T-cell (primary cell): ENCODE results near the gene RAB11FIP4. TPM values are rescaled to one million over a fixed set of nuclear protein-coding genes. Genes with fewer than 3 reads are reported as not detected.
A peak's percentile ranks its signal among the peaks of the same experiment; 100 is the strongest.

Experiments
- ATAC-seq, 4 experiments: fragments of 200-7000 bp in 3 of 4; fragments of 150-1000 bp in 1 of 4; cut with Tn5 transposase; replicated peaks in 1 of 4; 1 replicate in 3 of 4; 2 replicates in 1 of 4; pipeline ENCODE4 v1.10.0; 2021; ENCODE audit warnings: moderate library complexity in 3 of 4, mild to moderate bottlenecking in 2 of 4, moderate number of reproducible peaks in 1 of 4
- CTCF ChIA-PET, 2 donors: fragments of 300-600 bp; sonication (Branson Sonifier 250); formaldehyde crosslinking; loops; one replicate each; lab custom pipeline; 2022; ENCODE audit warnings: antibody characterized with exemption in 2 of 2; lab: Charles Lee
- POLR2A ChIA-PET, 2 donors: fragments of 300-600 bp; sonication (Branson Sonifier 250); formaldehyde crosslinking; loops; one replicate each; lab custom pipeline; 2022; ENCODE audit warnings: antibody characterized with exemption in 2 of 2; lab: Charles Lee
- DNase-seq, 35 experiments: peaks; one replicate each; pipeline versions ENCODE4 v3.0.0 to v3.0.0-alpha.2; 2013 to 2023
- H3K27ac ChIP-seq: one replicate; pipeline ENCODE4 v1.5.1; 2013; ENCODE audit warnings: low read length
- H3K27me3 ChIP-seq, 2 experiments: replicated peaks in 1 of 2; 1 replicate in 1 of 2; 2 replicates in 1 of 2; pipeline versions ENCODE4 v1.6.1 to v1.7.0; 2013; ENCODE audit warnings: low read length in 1 of 2, mixed read lengths in 1 of 2; ENCODE audit not compliant: control insufficient read depth in 2 of 2, insufficient read depth in 2 of 2; ENCODE audit errors: extremely low read depth in 1 of 2
- H3K36me3 ChIP-seq, 2 donors: 1 replicate in 1 of 2; 2 replicates in 1 of 2; pipeline versions ENCODE4 v1.6.1 to v1.7.0; 2013; ENCODE audit warnings: low read length in 1 of 2; ENCODE audit not compliant: control insufficient read depth in 2 of 2, insufficient read depth in 1 of 2; ENCODE audit errors: extremely low read depth in 1 of 2
- H3K4me1 ChIP-seq, 2 experiments: 1 replicate in 1 of 2; 2 replicates in 1 of 2; pipeline versions ENCODE4 v1.6.1 to v1.7.0; 2013; ENCODE audit warnings: low read length in 2 of 2, mixed read lengths in 1 of 2; ENCODE audit not compliant: insufficient read depth in 2 of 2, control insufficient read depth in 1 of 2; ENCODE audit errors: extremely low read depth in 1 of 2
- H3K4me3 ChIP-seq, 2 donors: 1 replicate in 1 of 2; 2 replicates in 1 of 2; pipeline versions ENCODE4 v1.5.1 to v1.7.0; 2013; ENCODE audit warnings: mild to moderate bottlenecking in 2 of 2, low read length in 1 of 2, moderate library complexity in 1 of 2; ENCODE audit not compliant: control insufficient read depth in 1 of 2; ENCODE audit errors: extremely low read depth in 1 of 2
- H3K9me3 ChIP-seq: 2 replicates; pipeline ENCODE4 v1.7.0; 2013
- H3K27ac Mint-ChIP-seq, 2 donors: one replicate each; pipeline ENCODE4 v1.8.0; 2020 to 2021; ENCODE audit warnings: mild to moderate bottlenecking in 2 of 2, mixed read lengths in 2 of 2
- H3K27me3 Mint-ChIP-seq, 2 donors: one replicate each; pipeline ENCODE4 v1.8.0; 2021 to 2022; ENCODE audit warnings: mixed read lengths in 2 of 2
- H3K36me3 Mint-ChIP-seq: one replicate; pipeline ENCODE4 v1.8.0; 2021; ENCODE audit warnings: mixed read lengths
- H3K4me1 Mint-ChIP-seq, 3 donors: one replicate each; pipeline ENCODE4 v1.8.0; 2020 to 2022; ENCODE audit warnings: mixed read lengths in 3 of 3, mild to moderate bottlenecking in 1 of 3
- H3K4me3 Mint-ChIP-seq, 3 donors: one replicate each; pipeline ENCODE4 v1.8.0; 2020 to 2022; ENCODE audit warnings: mild to moderate bottlenecking in 3 of 3, mixed read lengths in 3 of 3, moderate library complexity in 3 of 3
- H3K9me3 Mint-ChIP-seq, 3 donors: one replicate each; pipeline ENCODE4 v1.8.0; 2020 to 2022; ENCODE audit warnings: mixed read lengths in 3 of 3
- WGBS: methylation state at CpG from one replicate; pipeline ENCODE4 v1.1.5; 2013; ENCODE audit warnings: missing lambda C conversion rate; ENCODE audit not compliant: insufficient coverage; 5-methylcytosine and 5-hydroxymethylcytosine counted together
- total RNA-seq, 35 experiments: library from RNA in 6 of 35; stranded (reverse) in 6 of 35; fragments of 120-200 nt in 1 of 35; gene quantifications; one replicate each; pipeline versions ENCODE4 v1.2.1 to v1.2.4 and lab custom pipeline; 2013 to 2026

The RAB11FIP4 gene
- total RNA-seq, 5 donors from 2014 or later (not counting 1 experiment from before 2014, with no cell fraction given) = 45.6 to 72.6 (median 50.1) TPM

DNA sequence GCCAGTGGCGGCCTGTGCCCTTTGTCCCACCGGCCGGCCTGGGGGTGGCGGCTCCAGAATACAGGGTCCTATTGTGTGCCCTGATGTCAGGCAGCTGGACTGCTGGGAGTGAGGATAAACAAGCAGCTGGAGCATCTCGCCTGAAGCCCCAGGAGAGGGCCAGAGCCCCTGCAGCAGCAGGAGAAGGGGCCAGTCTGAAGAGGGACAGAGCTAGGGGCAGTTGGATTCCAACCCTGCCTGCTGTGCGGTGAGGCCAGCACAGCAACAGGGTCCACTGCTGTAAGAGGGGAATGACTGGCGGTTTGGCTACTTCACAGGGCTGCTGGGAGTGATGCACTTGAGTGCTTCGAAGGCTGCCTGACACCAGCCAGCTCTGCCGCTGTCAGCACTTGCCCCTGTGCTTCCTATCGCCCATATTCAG is 25.0 kb downstream of the RAB11FIP4 start:
- Mint-ChIP-seq H3K36me3 (no peaks in the 10 kb centered on the region), H3K27ac (no peak overlapping the region), H3K27me3 (no peaks in the 10 kb centered on the region), H3K4me3 (no peak overlapping the region), H3K4me1 (no peaks in the 10 kb centered on the region), H3K9me3 (no peaks in the 10 kb centered on the region)
- Histone ChIP-seq H3K36me3 (no peaks in the 10 kb centered on the region), H3K4me3 (no peak overlapping the region), H3K27ac (no peak overlapping the region), H3K9me3 (no peaks in the 10 kb centered on the region), H3K4me1 (no peaks in the 10 kb centered on the region), H3K27me3 (peaks cover 0 to 21% of the 10 kb centered on the region in 2 experiments)
- DNase-seq = no peak
- no peak for ATAC-seq
- POLR2A ChIA-PET = no interaction called here
- 85% methylated on average over 9 of the region's 10 CpGs for WGBS
- CTCF ChIA-PET = no interaction called here

DNA sequence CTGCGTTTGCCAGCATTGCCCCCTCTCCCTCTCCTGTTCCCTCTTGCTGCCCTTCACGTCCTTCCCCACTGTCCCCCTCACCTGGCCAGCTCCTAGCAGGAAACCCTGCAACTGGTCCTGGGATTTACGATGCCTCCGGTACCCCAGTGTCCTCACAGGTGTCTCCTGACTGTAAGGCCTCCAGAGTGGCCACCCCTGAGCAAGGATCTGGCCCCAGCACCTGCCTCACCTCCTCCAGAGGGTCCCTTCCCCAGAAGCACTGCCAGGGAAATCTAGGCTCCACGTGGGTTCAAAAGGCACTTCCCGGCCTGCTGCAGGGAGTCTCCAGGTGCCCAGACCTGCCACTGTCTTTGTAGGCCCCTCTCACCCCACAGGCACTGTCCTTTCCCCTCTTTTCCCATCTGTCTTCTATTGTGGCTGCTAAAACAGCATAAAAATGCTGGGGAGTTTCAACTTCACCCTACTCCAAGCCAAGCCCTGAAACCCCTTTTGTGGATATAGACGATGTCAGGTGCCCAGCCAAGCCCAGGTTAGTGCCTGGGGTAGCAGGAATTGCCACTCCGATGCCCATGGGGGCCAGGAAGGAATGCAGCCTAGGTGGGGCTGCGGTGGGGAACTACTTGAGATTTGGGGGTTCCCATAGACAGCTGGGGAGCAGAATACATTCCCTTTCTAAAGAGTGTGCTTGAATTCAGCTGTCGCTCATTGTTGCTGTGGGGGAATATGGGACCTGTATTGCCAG is 25.7 kb downstream of the RAB11FIP4 start:
- Mint-ChIP-seq H3K27ac (no peak overlapping the region), H3K36me3 (no peaks in the 10 kb centered on the region), H3K9me3 (peaks cover 0 to 2% (median under 1%) of the 10 kb centered on the region in 3 donors), H3K27me3 (peaks cover 0 to 2% of the 10 kb centered on the region in 2 donors), H3K4me1 (no peaks in the 10 kb centered on the region), H3K4me3 (no peak overlapping the region)
- no peak overlapping the region for H3K4me3 ChIP-seq
- no peaks in the 10 kb centered on the region for H3K9me3 ChIP-seq
- peaks cover 0 to 26% of the 10 kb centered on the region in 2 experiments for H3K27me3 ChIP-seq
- ChIA-PET POLR2A (no interaction called here), CTCF (interaction anchor here in 1 of 2 donors (0.6 kb wide), 1 partner anchor 13 kb away, joined by 5 read pairs; no protein-coding TSS in a partner anchor)
- WGBS = 76% methylated on average over 10 of the region's 10 CpGs
- no peak for DNase-seq
- no peaks in the 10 kb centered on the region for H3K4me1 ChIP-seq
- ATAC-seq = no peak
- H3K27ac ChIP-seq = no peak overlapping the region
- no peaks in the 10 kb centered on the region for H3K36me3 ChIP-seq

DNA sequence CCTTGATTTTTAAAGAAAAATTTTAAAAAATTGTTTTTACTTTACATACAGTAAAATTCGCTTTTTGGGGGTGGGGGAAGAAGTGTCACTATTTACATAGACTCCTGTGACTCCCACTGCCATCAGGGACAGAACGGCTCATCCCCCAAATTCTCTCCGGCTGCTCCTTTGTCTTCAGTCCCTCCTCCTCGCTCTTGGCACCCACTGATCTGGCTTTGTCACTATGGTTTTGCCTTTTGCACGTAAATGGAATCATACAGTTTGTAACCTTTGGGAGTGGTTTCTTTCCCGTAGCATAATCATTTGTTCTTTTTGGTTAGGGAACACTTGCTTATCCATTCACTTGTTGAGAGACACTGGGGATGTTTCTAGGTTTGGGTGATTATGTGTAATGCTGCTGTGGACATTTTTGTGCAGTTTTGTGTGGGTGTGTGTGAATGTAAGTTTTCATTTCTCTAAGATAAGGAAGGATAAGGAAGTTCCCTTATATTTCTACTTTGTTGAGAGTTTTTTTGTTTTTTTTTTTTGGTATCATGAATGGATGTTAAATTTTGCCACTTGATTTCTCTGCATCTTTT is 27.4 kb downstream of the RAB11FIP4 start:
- peaks cover 3 to 7% of the 10 kb centered on the region in 2 donors for H3K27me3 Mint-ChIP-seq
- Histone ChIP-seq H3K27ac (no peak overlapping the region), H3K4me1 (no peaks in the 10 kb centered on the region), H3K4me3 (no peak overlapping the region), H3K27me3 (peaks cover 0 to 28% of the 10 kb centered on the region in 2 experiments), H3K9me3 (no peaks in the 10 kb centered on the region), H3K36me3 (no peaks in the 10 kb centered on the region)
- no peak overlapping the region for H3K27ac Mint-ChIP-seq
- ATAC-seq (no peak), DNase-seq (no peak)
- H3K4me3 Mint-ChIP-seq = no peak overlapping the region
- POLR2A ChIA-PET = no interaction called here
- peaks cover 7 to 13% (median 9%) of the 10 kb centered on the region in 3 donors for H3K9me3 Mint-ChIP-seq
- no peaks in the 10 kb centered on the region for H3K4me1 Mint-ChIP-seq
- WGBS = 73% methylated on average over 3 of the region's 6 CpGs
- CTCF ChIA-PET = no interaction called here
- peaks cover 6% of the 10 kb centered on the region for H3K36me3 Mint-ChIP-seq

DNA sequence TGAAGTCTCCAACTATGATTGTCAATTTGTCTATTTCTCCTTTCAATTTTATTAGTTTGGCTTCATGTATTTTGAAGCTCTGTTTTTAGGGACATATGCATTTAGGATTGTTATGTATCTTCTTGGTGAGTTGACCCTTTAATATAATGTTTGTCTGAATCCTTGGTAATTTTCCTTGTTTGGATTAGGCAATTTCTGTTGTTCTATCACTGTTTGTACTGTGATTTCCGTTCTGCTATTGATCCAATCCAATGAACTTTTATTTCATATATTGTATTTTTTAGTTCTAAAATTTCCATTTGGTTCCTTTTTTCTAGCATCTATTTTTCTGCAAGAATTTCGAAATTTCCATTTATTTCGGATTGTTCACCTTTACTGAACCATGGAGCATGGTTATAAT is 31.0 kb downstream of the RAB11FIP4 start:
- Mint-ChIP-seq H3K9me3 (peaks cover 9 to 13% (median 9%) of the 10 kb centered on the region in 3 donors), H3K4me3 (no peak overlapping the region), H3K27ac (peak overlapping the region in 1 of 2 donors; percentile 27), H3K36me3 (peaks cover 9% of the 10 kb centered on the region), H3K4me1 (no peaks in the 10 kb centered on the region), H3K27me3 (peaks cover 3 to 18% of the 10 kb centered on the region in 2 donors)
- POLR2A ChIA-PET = interaction anchor here in 1 of 2 donors (0.7 kb wide), 1 partner anchor 215 kb away, joined by 3 read pairs; no protein-coding TSS in a partner anchor
- Histone ChIP-seq H3K27me3 (peaks cover 0 to 32% of the 10 kb centered on the region in 2 experiments), H3K9me3 (no peaks in the 10 kb centered on the region), H3K36me3 (no peaks in the 10 kb centered on the region), H3K27ac (no peak overlapping the region), H3K4me3 (no peak overlapping the region), H3K4me1 (no peaks in the 10 kb centered on the region)
- no CpG with 5 or more reads among the region's 3 CpGs for WGBS
- CTCF ChIA-PET = no interaction called here
- DNase-seq (no peak), ATAC-seq (no peak)

DNA sequence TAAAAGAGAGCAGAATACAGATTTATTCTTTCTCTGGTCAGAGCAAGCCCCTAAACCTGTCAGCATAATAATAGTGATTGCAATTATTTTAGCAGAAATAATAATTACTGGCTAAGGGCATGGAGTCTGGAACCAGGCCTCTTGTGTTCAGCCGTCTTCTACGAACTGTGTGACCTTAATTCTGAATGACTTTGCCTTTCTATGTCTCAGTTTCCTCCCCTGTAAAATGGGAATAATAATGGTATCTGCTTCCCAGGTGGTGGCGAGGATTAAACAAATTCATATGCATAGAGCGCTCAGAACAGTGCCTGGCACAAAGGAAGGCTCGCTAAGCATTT is 33.4 kb downstream of the RAB11FIP4 start:
- Mint-ChIP-seq H3K4me3 (no peak overlapping the region), H3K4me1 (no peaks in the 10 kb centered on the region), H3K27me3 (peaks cover 5 to 22% of the 10 kb centered on the region in 2 donors), H3K36me3 (peaks cover 9% of the 10 kb centered on the region), H3K27ac (no peak overlapping the region), H3K9me3 (peaks cover 9 to 13% (median 9%) of the 10 kb centered on the region in 3 donors)
- no peak for DNase-seq
- no peak for ATAC-seq
- CTCF ChIA-PET = interaction anchor here in 1 of 2 donors (1.2 kb wide), 1 partner anchor 97 kb away, joined by 3 read pairs; no protein-coding TSS in a partner anchor
- no peaks in the 10 kb centered on the region for H3K36me3 ChIP-seq
- H3K27me3 ChIP-seq = peaks cover 0 to 47% of the 10 kb centered on the region in 2 experiments
- 91% methylated on average over 5 of the region's 5 CpGs for WGBS
- no peak overlapping the region for H3K4me3 ChIP-seq
- H3K4me1 ChIP-seq = no peaks in the 10 kb centered on the region
- no peaks in the 10 kb centered on the region for H3K9me3 ChIP-seq
- no peak overlapping the region for H3K27ac ChIP-seq
- POLR2A ChIA-PET = no interaction called here

DNA sequence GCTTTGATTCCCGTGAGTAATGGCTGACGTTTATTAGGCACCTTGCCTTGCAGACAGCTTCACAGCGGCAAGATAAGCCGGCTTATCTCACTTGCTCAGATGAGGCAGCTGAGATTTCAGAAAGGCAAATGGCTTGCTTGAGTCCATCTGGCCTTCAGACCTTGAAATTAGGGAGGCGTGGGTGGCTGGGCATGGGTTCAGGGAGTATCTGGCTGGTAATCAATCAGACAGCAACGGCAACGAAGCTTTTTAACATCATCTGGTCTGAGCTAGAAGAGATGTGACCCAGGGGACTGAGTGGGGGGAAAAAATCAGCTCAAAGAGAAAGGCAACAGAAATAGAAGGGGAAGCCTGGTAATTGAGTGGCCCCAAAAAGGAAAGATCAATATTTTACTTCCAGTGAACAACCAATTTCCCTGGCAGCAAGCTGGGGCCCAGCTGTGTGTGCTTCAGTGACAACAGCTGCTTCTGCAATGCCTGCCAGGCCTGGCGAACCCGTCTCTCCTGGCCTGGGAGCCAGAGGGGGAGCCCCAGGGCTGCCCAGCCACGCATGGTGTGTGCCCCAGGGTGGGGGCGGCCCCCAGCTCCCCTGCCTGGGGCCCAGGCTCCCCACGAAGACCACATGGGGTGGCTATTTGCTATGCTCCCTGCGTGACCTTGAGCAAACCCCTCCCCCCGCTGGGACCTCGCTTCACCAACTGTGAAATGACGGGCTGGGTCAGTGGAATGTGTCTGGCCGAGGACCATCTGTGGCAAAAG is 34.0 kb downstream of the RAB11FIP4 start:
- Histone ChIP-seq H3K4me1 (no peaks in the 10 kb centered on the region), H3K4me3 (no peak overlapping the region), H3K36me3 (no peaks in the 10 kb centered on the region), H3K27me3 (peaks cover 0 to 50% of the 10 kb centered on the region in 2 experiments), H3K27ac (no peak overlapping the region), H3K9me3 (no peaks in the 10 kb centered on the region)
- no peak for DNase-seq
- ChIA-PET CTCF (interaction anchor here in 1 of 2 donors (1.2 kb wide), 1 partner anchor 97 kb away, joined by 3 read pairs; no protein-coding TSS in a partner anchor), POLR2A (no interaction called here)
- H3K4me3 Mint-ChIP-seq = no peak overlapping the region
- H3K36me3 Mint-ChIP-seq = peaks cover 9% of the 10 kb centered on the region
- H3K27me3 Mint-ChIP-seq = peaks cover 8 to 24% of the 10 kb centered on the region in 2 donors
- no peak overlapping the region for H3K27ac Mint-ChIP-seq
- ATAC-seq = no peak
- H3K9me3 Mint-ChIP-seq = peaks cover 9 to 13% (median 9%) of the 10 kb centered on the region in 3 donors
- 74% methylated on average over 15 of the region's 17 CpGs for WGBS
- H3K4me1 Mint-ChIP-seq = no peaks in the 10 kb centered on the region
